Fibroblast of skin of left quadriceps (primary cell): ENCODE data around the gene BICDL2.
A peak's percentile ranks its signal among the peaks of the same experiment; 100 is the strongest.

ENCODE experiments used
- DNase-seq, 2 experiments: peaks; one replicate each; pipeline ENCODE4 v3.0.0-alpha.2; 2013; ENCODE audit warnings: low read depth in 2 of 2

BICDL2 gene

GRCh38 chr16:2985462-2985861 lies 51.3 kb downstream of the BICDL2 start:
- DNase-seq, result no peak

- DNase-seq, result peak; percentile 46 to 56
These were observed 53.0 kb downstream of the BICDL2 start for GRCh38 chr16:2983706-2984136.

- DNase-seq, result no peak
These were observed 54.3 kb downstream of the BICDL2 start for GRCh38 chr16:2982402-2982801.

- no peak for DNase-seq
These were observed 54.9 kb downstream of the BICDL2 start for GRCh38 chr16:2981899-2982250.

- DNase-seq, result no peak
These were observed 55.4 kb downstream of the BICDL2 start for GRCh38 chr16:2981177-2981898.

GRCh38 chr16:2980227-2981176 lies 56.2 kb downstream of the BICDL2 start, which contains the start of gene PKMYT1:
PKMYT1 (minus strand) TSS chr16:2980446; CDS start chr16:2979657, 789 bp downstream.
- peak; percentile 66 to 67 for DNase-seq

GRCh38 chr16:2979669-2980226 lies 57.0 kb downstream of the BICDL2 start:
- DNase-seq, result no peak
